ENCODE results near the gene IGSF3. TPM values are rescaled to one million over a fixed set of nuclear protein-coding genes. Genes with fewer than 3 reads are reported as not detected.

Gene IGSF3
- total and polyA plus RNA-seq, 2 of the 8 experiments (the other 6 are each of a cell fraction or from before 2014, with no cell fraction given) = 30.0 to 32.2 TPM

DNA sequence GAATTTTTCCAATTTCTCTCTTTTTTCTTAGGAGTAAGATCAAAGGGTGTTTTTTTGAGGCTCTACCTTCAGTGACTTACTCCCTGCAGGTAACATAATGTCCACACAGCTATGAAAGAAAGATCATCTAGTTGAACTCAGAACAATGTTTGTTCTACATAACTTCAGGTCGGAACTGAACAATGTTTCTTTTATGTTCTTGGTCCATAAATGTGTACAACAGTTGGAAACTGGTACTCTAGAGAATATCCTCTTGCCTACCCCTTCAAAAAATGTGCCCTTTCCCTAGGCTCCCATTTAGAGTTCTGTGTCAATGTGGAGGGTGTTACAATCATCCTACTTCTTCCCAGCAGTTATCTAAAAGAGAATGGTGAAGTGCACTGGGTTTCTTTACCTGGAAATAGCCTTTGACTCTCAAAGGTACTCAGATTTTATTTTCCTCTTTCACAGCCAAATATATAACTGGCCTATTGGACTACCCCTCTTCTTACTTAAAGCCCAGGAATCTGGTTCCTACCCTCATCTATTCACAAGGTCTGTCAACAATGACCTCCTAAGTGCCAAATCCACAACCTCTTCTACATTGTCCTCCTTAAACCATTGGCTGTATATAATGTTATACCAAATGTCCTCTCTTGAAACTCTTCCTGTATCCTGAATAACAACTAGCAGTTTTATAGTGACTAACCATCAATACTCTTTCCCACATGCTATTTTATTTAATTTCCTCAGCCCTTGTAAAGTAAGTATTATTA, 139.0 kb downstream of the IGSF3 start:
- no peak overlapping the region for H3K9ac ChIP-seq (replicated peaks in 1 of 4; ENCODE audit: extremely low read depth in 1 of 4, low read depth in 3 of 4, low read length in 3 of 4)
- no peak overlapping the region for H2AK5ac ChIP-seq (ENCODE audit: low read depth, low read length)
- no peak overlapping the region for H3K27ac ChIP-seq (ENCODE audit: low read depth, low read length)
- H4K5ac ChIP-seq (ENCODE audit: insufficient read length, low read depth, low read length) = no peak overlapping the region
- no peaks in the 10 kb centered on the region for H3K23me2 ChIP-seq (ENCODE audit: low read depth, low read length)
- POLR2A ChIA-PET (ENCODE audit: partially characterized antibody) = no interaction called here
- H3K18ac ChIP-seq (ENCODE audit: extremely low read depth, low read length) = no peak overlapping the region
- CTCF ChIA-PET (ENCODE audit: partially characterized antibody) = interaction anchor here (0.6 kb wide), 1 partner anchor 529 kb away, joined by 3 read pairs; no protein-coding TSS in a partner anchor
- H3K56ac ChIP-seq (replicated peaks; ENCODE audit: insufficient read length, low read depth, low read length) = no peak overlapping the region
- no peaks in the 10 kb centered on the region for H3K27me3 ChIP-seq (replicated peaks in 1 of 4; ENCODE audit: control insufficient read depth in 3 of 4, extremely low read depth in 1 of 4, insufficient read depth in 3 of 4, low read length in 3 of 4)
- 91% methylated on average over 1 of the region's 1 CpG; no CpG with 5 or more reads in 1 of the 2 experiments for WGBS, 2 experiments (ENCODE audit: extremely low coverage in 1 of 2, insufficient coverage in 1 of 2, insufficient read length in 1 of 2, insufficient replicate concordance in 2 of 2, low coverage in 1 of 2, low lambda C conversion rate in 2 of 2, missing lambda C conversion rate in 1 of 2)
- no peaks in the 10 kb centered on the region for H4K20me1 ChIP-seq (replicated peaks in 1 of 2; ENCODE audit: control insufficient read depth in 1 of 2, insufficient read depth in 2 of 2, low read length in 2 of 2)
- no peak overlapping the region for H2BK20ac ChIP-seq (ENCODE audit: low read length)
- no peak overlapping the region for H2BK120ac ChIP-seq (replicated peaks; ENCODE audit: low read depth, low read length)
- no peak overlapping the region for H3K4ac ChIP-seq (replicated peaks; ENCODE audit: insufficient read length, low read depth, low read length)
- H3K4me1 ChIP-seq (replicated peaks in 1 of 4; ENCODE audit: control insufficient read depth in 3 of 4, insufficient read depth in 4 of 4, low read length in 3 of 4) = no peaks in the 10 kb centered on the region
- H3K79me2 ChIP-seq (ENCODE audit: control insufficient read depth in 1 of 2, insufficient read depth in 2 of 2, low read length in 2 of 2) = no peaks in the 10 kb centered on the region
- no peak overlapping the region for H2BK5ac ChIP-seq (ENCODE audit: low read depth, low read length)
- no peak overlapping the region for H3K4me2 ChIP-seq (ENCODE audit: insufficient read depth in 1 of 2, low read depth in 2 of 2, low read length in 2 of 2)
- H4K91ac ChIP-seq (replicated peaks; ENCODE audit: insufficient read length, low read length) = no peak overlapping the region
- no peak overlapping the region for H4K8ac ChIP-seq (ENCODE audit: extremely low read depth, insufficient read depth, low read length)
- H3K4me3 ChIP-seq (ENCODE audit: extremely low read depth in 1 of 4, insufficient read depth in 2 of 4, low read depth in 3 of 4, low read length in 4 of 4) = no peak overlapping the region
- H3K79me1 ChIP-seq (ENCODE audit: low read depth, low read length) = no peaks in the 10 kb centered on the region
- H2BK15ac ChIP-seq (ENCODE audit: low read length) = no peak overlapping the region
- FAIRE-seq (no peak), DNase-seq (ENCODE audit: low read depth in 1 of 2, low spot score in 2 of 2) (no peak)
- no peak overlapping the region for H2AFZ ChIP-seq (ENCODE audit: low read length)
- H3K36me3 ChIP-seq (ENCODE audit: control insufficient read depth in 2 of 4, insufficient read depth in 4 of 4, low read length in 3 of 4) = no peaks in the 10 kb centered on the region
- H2BK12ac ChIP-seq (ENCODE audit: low read depth, low read length) = no peak overlapping the region
- H3K9me3 ChIP-seq (ENCODE audit: insufficient read depth in 2 of 2, low read depth in 1 of 2, low read length in 1 of 2) = no peaks in the 10 kb centered on the region
- no peak overlapping the region for H3K23ac ChIP-seq (ENCODE audit: insufficient read length)
- H3K14ac ChIP-seq (ENCODE audit: insufficient read length) = no peak overlapping the region
- TF ChIP-seq NANOG (IDR thresholded peaks at IDR 0.05; ENCODE audit: insufficient read depth, low read depth, low read length, poor library complexity, severe bottlenecking) (no peak), EZH2 (IDR thresholded peaks at IDR 0.05; ENCODE audit: low read depth, low read length, severe bottlenecking) (no peak), SUZ12 (IDR thresholded peaks at IDR 0.05; ENCODE audit: low read length) (no peak), CREB1 (IDR thresholded peaks at IDR 0.05) (no peak), SP4 (IDR thresholded peaks at IDR 0.05; ENCODE audit: low read length) (no peak), YY1 (IDR thresholded peaks at IDR 0.05; ENCODE audit: low read depth, low read length) (no peak), RXRA (IDR thresholded peaks at IDR 0.05; ENCODE audit: insufficient read depth, low read depth, low read length) (no peak), TAF1 (IDR thresholded peaks at IDR 0.05; ENCODE audit: low read depth, low read length) (no peak), NRF1 (IDR thresholded peaks at IDR 0.05; ENCODE audit: low read depth, low read length) (no peak), FOSL1 (IDR thresholded peaks at IDR 0.05; ENCODE audit: insufficient read depth, low read depth, low read length) (no peak), KDM4A (IDR thresholded peaks at IDR 0.05; ENCODE audit: low read depth, low read length, severe bottlenecking) (no peak)
- TF ChIP-seq, protein P1, sequence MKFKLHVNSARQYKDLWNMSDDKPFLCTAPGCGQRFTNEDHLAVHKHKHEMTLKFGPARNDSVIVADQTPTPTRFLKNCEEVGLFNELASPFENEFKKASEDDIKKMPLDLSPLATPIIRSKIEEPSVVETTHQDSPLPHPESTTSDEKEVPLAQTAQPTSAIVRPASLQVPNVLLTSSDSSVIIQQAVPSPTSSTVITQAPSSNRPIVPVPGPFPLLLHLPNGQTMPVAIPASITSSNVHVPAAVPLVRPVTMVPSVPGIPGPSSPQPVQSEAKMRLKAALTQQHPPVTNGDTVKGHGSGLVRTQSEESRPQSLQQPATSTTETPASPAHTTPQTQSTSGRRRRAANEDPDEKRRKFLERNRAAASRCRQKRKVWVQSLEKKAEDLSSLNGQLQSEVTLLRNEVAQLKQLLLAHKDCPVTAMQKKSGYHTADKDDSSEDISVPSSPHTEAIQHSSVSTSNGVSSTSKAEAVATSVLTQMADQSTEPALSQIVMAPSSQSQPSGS (IDR thresholded peaks at IDR 0.05; ENCODE audit: low read length) = no peak

All from H1 (cell line).